Measurements from ENCODE around the gene ZBTB14. TPM values are rescaled to one million over a fixed set of nuclear protein-coding genes. Genes with fewer than 3 reads are reported as not detected.

The ZBTB14 gene
- 6.5 and 10.1 TPM in 2 replicates for total RNA-seq

DNA sequence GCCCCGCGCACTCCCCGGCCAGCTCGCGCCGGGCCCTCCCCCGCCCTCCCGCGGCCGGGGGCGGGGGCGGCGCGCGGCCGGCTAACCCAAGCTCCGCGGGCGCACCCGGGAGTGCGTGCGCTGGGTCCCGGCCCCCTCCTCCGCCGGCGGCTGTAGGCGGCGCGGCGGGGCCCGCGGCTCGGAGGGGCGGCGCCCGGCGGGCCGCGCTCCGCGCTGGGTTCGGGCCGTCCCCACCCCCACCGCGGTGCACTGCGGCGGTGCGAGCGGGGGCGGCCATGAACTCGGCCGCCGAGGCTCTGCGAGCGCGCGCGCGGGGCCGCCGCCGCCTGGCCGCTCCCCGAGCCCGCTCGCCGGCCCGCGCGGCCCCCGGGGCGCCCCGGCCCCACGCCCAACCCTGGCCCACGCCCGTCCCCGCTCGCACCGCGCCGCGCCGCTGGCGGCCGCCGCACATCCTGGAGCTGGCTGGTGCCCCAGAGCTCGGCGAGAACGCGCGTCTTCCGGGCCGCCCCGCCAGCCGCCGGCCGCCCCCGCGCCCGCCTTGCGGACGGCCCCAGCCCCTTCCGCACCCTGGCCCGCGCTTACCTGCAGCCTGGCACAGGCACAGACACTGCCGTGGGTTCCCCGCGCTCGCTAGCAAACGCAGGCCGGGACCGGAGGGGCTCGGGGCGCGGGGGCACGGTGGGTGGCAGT is at the start of gene ZBTB14:
TSS of gene ZBTB14 (minus strand) at position 496 of the 690 bp plus-strand sequence. CDS start 2,480 bp downstream, outside the sequence.

Other genes with a start within 250 kb of the ZBTB14 start
- not detected in 2 replicates for gene AKAIN1, start 98.5 kb downstream of the ZBTB14 start, total RNA-seq
- gene EPB41L3, start 248.3 kb upstream of the ZBTB14 start, total RNA-seq: 57.3 and 63.3 TPM in 2 replicates